ENCODE measurements around the gene LRRC40. TPM values are rescaled to one million over a fixed set of nuclear protein-coding genes. Genes with fewer than 3 reads are reported as not detected.

Gene LRRC40
- total RNA-seq, 1 experiment from 2014 or later, result 13.4 TPM

- no peak overlapping the region for H2AFZ ChIP-seq (ENCODE audit: low read depth, low read length, poor library complexity, severe bottlenecking)
- no peak overlapping the region for H3K4me2 ChIP-seq (ENCODE audit: low read length)
- DNase-seq (ENCODE audit: low read depth, low spot score) (no peak), ATAC-seq (no peak)
- H3K4me1 ChIP-seq (ENCODE audit: control insufficient read depth in 1 of 2, insufficient read depth in 2 of 2, low read length in 2 of 2), result no peaks in the 10 kb centered on the region
- CTCF ChIA-PET, result no interaction called here
- H3K9me2 ChIP-seq (ENCODE audit: insufficient read depth), result no peaks in the 10 kb centered on the region
- H4K20me1 ChIP-seq (ENCODE audit: insufficient read depth), result no peaks in the 10 kb centered on the region
- no peaks in the 10 kb centered on the region for H3K36me3 ChIP-seq (ENCODE audit: control insufficient read depth in 1 of 2, insufficient read depth in 2 of 2, low read length in 2 of 2)
- POLR2A ChIA-PET, result interaction anchor here (0.6 kb wide), 1 partner anchor 269 kb away, joined by 3 read pairs; no protein-coding TSS in a partner anchor
- H3K27me3 ChIP-seq (ENCODE audit: insufficient read depth, low read length), result no peaks in the 10 kb centered on the region
- TF ChIP-seq EZH2phosphoT487 (IDR thresholded peaks at IDR 0.05; ENCODE audit: borderline replicate concordance), result no peak
- TF ChIP-seq CTCF (IDR thresholded peaks at IDR 0.05 in 2 of 3, conservative IDR thresholded peaks at IDR 0.05 in 1 of 3; ENCODE audit: borderline replicate concordance in 1 of 3, insufficient read depth in 1 of 3, low read depth in 2 of 3, low read length in 2 of 3), result no peak
- no peak for TF ChIP-seq POLR2AphosphoS5 (IDR thresholded peaks at IDR 0.05; ENCODE audit: low read depth, low read length)
- TF ChIP-seq EZH2 (IDR thresholded peaks at IDR 0.05), result no peak
- TF ChIP-seq ELF1 (IDR thresholded peaks at IDR 0.05; ENCODE audit: borderline replicate concordance, low read depth), result no peak
- TF ChIP-seq SRF (IDR thresholded peaks at IDR 0.05; ENCODE audit: low read depth), result no peak
- H3K9me3 ChIP-seq (ENCODE audit: control insufficient read depth in 1 of 2, insufficient read depth in 1 of 2, low read depth in 1 of 2, low read length in 2 of 2), result no peaks in the 10 kb centered on the region
- H3K9ac ChIP-seq (ENCODE audit: low read length), result no peak overlapping the region
- RAD21 ChIA-PET (ENCODE audit: low non-redundant PET in 1 of 2, low total read pairs in 2 of 2, uncharacterized antibody in 2 of 2, unreplicated experiment in 2 of 2), result no interaction called here
- no peak overlapping the region for H3K4me3 ChIP-seq (replicated peaks in 1 of 2; ENCODE audit: low read depth in 1 of 2, low read length in 2 of 2)
- intact Hi-C loops (cut with micrococcal nuclease), result no loop called here
- H3K27ac ChIP-seq (ENCODE audit: low read depth, low read length), result no peak overlapping the region
- peaks cover 40% of the 10 kb centered on the region for H3K79me2 ChIP-seq (ENCODE audit: insufficient read depth, low read length)
- no TSS peak for BruUV-seq (replicated peaks)
These were observed 15.2 kb downstream of the LRRC40 start for GRCh38 chr1:70190180-70190579.

GRCh38 chr1:70188522-70188921 is 16.9 kb downstream of the LRRC40 start:
- H3K9me3 ChIP-seq (ENCODE audit: control insufficient read depth in 1 of 2, insufficient read depth in 1 of 2, low read depth in 1 of 2, low read length in 2 of 2), result no peaks in the 10 kb centered on the region
- BruUV-seq (replicated peaks), result no TSS peak
- H3K9me2 ChIP-seq (ENCODE audit: insufficient read depth), result no peaks in the 10 kb centered on the region
- no peak overlapping the region for H3K4me3 ChIP-seq (replicated peaks in 1 of 2; ENCODE audit: low read depth in 1 of 2, low read length in 2 of 2)
- no peaks in the 10 kb centered on the region for H4K20me1 ChIP-seq (ENCODE audit: insufficient read depth)
- TF ChIP-seq SP1 (IDR thresholded peaks at IDR 0.05; ENCODE audit: low read depth) (no peak), POLR2A (IDR thresholded peaks at IDR 0.05; ENCODE audit: borderline replicate concordance, extremely low read depth, insufficient read depth, insufficient read length) (no peak), SRF (IDR thresholded peaks at IDR 0.05; ENCODE audit: low read depth) (no peak), POLR2AphosphoS5 (IDR thresholded peaks at IDR 0.05; ENCODE audit: low read depth, low read length) (no peak), ZNF274 (IDR thresholded peaks at IDR 0.05; ENCODE audit: low read depth, low read length) (no peak), CBX3 (IDR thresholded peaks at IDR 0.05; ENCODE audit: low read depth) (no peak), EZH2phosphoT487 (IDR thresholded peaks at IDR 0.05; ENCODE audit: borderline replicate concordance) (no peak), ZFX (IDR thresholded peaks at IDR 0.05) (no peak), EGR1 (IDR thresholded peaks at IDR 0.05; ENCODE audit: low read depth) (no peak), RAD21 (IDR thresholded peaks at IDR 0.05; ENCODE audit: low read depth) (no peak), REST (IDR thresholded peaks at IDR 0.05; ENCODE audit: low read depth) (no peak), FOSL1 (IDR thresholded peaks at IDR 0.05; ENCODE audit: low read depth) (no peak)
- no peak overlapping the region for H2AFZ ChIP-seq (ENCODE audit: low read depth, low read length, poor library complexity, severe bottlenecking)
- no peaks in the 10 kb centered on the region for H3K36me3 ChIP-seq (ENCODE audit: control insufficient read depth in 1 of 2, insufficient read depth in 2 of 2, low read length in 2 of 2)
- DNase-seq (ENCODE audit: low read depth, low spot score), result no peak
- H3K27me3 ChIP-seq (ENCODE audit: insufficient read depth, low read length), result no peaks in the 10 kb centered on the region
- ChIA-PET RAD21 (ENCODE audit: low non-redundant PET in 1 of 2, low total read pairs in 2 of 2, uncharacterized antibody in 2 of 2, unreplicated experiment in 2 of 2) (no interaction called here), POLR2A (no interaction called here), CTCF (no interaction called here)
- intact Hi-C loops (cut with micrococcal nuclease), result no loop called here
- no peak overlapping the region for H3K4me2 ChIP-seq (ENCODE audit: low read length)
- no peak overlapping the region for H3K27ac ChIP-seq (ENCODE audit: low read depth, low read length)
- H3K4me1 ChIP-seq (ENCODE audit: control insufficient read depth in 1 of 2, insufficient read depth in 2 of 2, low read length in 2 of 2), result no peaks in the 10 kb centered on the region
- peaks cover 30% of the 10 kb centered on the region for H3K79me2 ChIP-seq (ENCODE audit: insufficient read depth, low read length)
- no peak for ATAC-seq
- no peak overlapping the region for H3K9ac ChIP-seq (ENCODE audit: low read length)
